AG04450 (cell line): ENCODE data around the gene TTC29. TPM values are rescaled to one million over a fixed set of nuclear protein-coding genes. Genes with fewer than 3 reads are reported as not detected.

Source experiments
- CTCF ChIA-PET: fragments of 300-600, 350-600 bp; formaldehyde crosslinking; extraction: SDS; loops from one replicate; lab custom pipeline; 2022; ENCODE audit warnings: antibody characterized with exemption, inconsistent platforms; lab: Charles Lee
- POLR2A ChIA-PET: fragments of 350-600 bp; formaldehyde crosslinking; extraction: SDS; loops from one replicate; lab custom pipeline; 2021; ENCODE audit warnings: antibody characterized with exemption, inconsistent platforms; lab: Yijun Ruan, JAX
- DNase-seq: peaks from one replicate; pipeline ENCODE4 v3.0.0-alpha.2; 2011; ENCODE audit warnings: low read depth, low spot score
- H3K27ac ChIP-seq: one replicate; pipeline ENCODE4 v1.5.1; 2012; ENCODE audit warnings: low read depth, low read length, control low read depth
- H3K27me3 ChIP-seq: one replicate; pipeline ENCODE4 v1.6.0; 2012; ENCODE audit warnings: low read length; ENCODE audit not compliant: control insufficient read depth, insufficient read depth
- H3K4me3 ChIP-seq: 2 replicates; pipeline ENCODE4 v1.5.1; 2011; ENCODE audit warnings: mild to moderate bottlenecking, low read depth, low read length, control low read depth
- H3K9me3 ChIP-seq: 2 replicates; pipeline ENCODE4 v1.5.1; 2012; ENCODE audit warnings: low read length; ENCODE audit not compliant: control insufficient read depth, insufficient read depth
- CTCF ChIP-seq: IDR thresholded peaks from 2 replicates; pipeline ENCODE4 v1.5.1; 2011; ENCODE audit warnings: low read depth, low read length, control low read depth, inconsistent platforms
- polyA minus RNA-seq: library from RNA; depleted of rRNA, polyadenylated mRNA; stranded (reverse); fragments of >200 nt; gene quantifications from 2 replicates; pipeline ENCODE4 v1.2.3, GENCODE V29; 2011; rRNA and poly(A)+ RNA removed
- polyA plus RNA-seq: library from polyadenylated mRNA; depleted of rRNA; stranded (reverse); fragments of >200 nt; gene quantifications from 2 replicates; pipeline ENCODE4 v1.2.3, GENCODE V29; 2011; rRNA removed

The TTC29 gene
- polyA plus RNA-seq (not detected in 2 replicates), polyA minus RNA-seq (not detected in 2 replicates)

GRCh38 chr4:146945556-146946374 is at the start of gene TTC29:
TTC29 (minus strand) TSS chr4:146945864; CDS start chr4:146939895, 5,969 bp downstream.
- POLR2A ChIA-PET: no interaction called here
- H3K4me3 ChIP-seq: peak within 1 kb of the TSS; percentile 63
- peaks cover 5% of the 10 kb centered on the region for H3K27me3 ChIP-seq
- TF ChIP-seq CTCF: no peak
- CTCF ChIA-PET: interaction anchor here (0.9 kb wide), 1 partner anchor 151 kb away, joined by 3 read pairs; no protein-coding TSS in a partner anchor
- H3K9me3 ChIP-seq: peaks cover 2% of the 10 kb centered on the region; the same call in 1 of the 2 replicates
- no peak within 1 kb of the TSS for H3K27ac ChIP-seq
- peak; percentile 36 for DNase-seq

GRCh38 chr4:146981651-146982050 is 36.0 kb upstream of the TTC29 start:
- no peaks in the 10 kb centered on the region for H3K27me3 ChIP-seq
- no peak overlapping the region for H3K27ac ChIP-seq
- POLR2A ChIA-PET: no interaction called here
- H3K9me3 ChIP-seq: no peaks in the 10 kb centered on the region
- CTCF ChIA-PET: no interaction called here
- no peak for TF ChIP-seq CTCF
- no peak overlapping the region for H3K4me3 ChIP-seq
- DNase-seq: no peak

- TF ChIP-seq CTCF: no peak
- CTCF ChIA-PET: no interaction called here
- Histone ChIP-seq H3K27me3 (no peaks in the 10 kb centered on the region), H3K9me3 (no peaks in the 10 kb centered on the region), H3K27ac (no peak overlapping the region), H3K4me3 (no peak overlapping the region)
- POLR2A ChIA-PET: no interaction called here
- DNase-seq: no peak
Measured at GRCh38 chr4:146978641-146979040, 33.0 kb upstream of the TTC29 start.

GRCh38 chr4:146976145-146976544 is 30.5 kb upstream of the TTC29 start:
- Histone ChIP-seq H3K9me3 (no peaks in the 10 kb centered on the region), H3K4me3 (no peak overlapping the region), H3K27ac (no peak overlapping the region), H3K27me3 (no peaks in the 10 kb centered on the region)
- DNase-seq: no peak
- TF ChIP-seq CTCF: no peak
- ChIA-PET CTCF (no interaction called here), POLR2A (no interaction called here)

- CTCF ChIA-PET: no interaction called here
- no peak for TF ChIP-seq CTCF
Measured at GRCh38 chr4:146975527-146975926, 29.9 kb upstream of the TTC29 start.

More at GRCh38 chr4:146975527-146975926, 29.9 kb upstream of the TTC29 start:
- DNase-seq: no peak
- POLR2A ChIA-PET: no interaction called here
- Histone ChIP-seq H3K9me3 (no peaks in the 10 kb centered on the region), H3K27ac (no peak overlapping the region), H3K4me3 (no peak overlapping the region), H3K27me3 (no peaks in the 10 kb centered on the region)
